HL-60 (cell line): ENCODE data around the gene DHRS1.

Source experiments
- GABPA ChIP-seq: IDR thresholded peaks from 2 replicates; pipeline ENCODE4 v1.6.1; 2012; ENCODE audit warnings: low read depth
- POLR2AphosphoS5 ChIP-seq: IDR thresholded peaks from 2 replicates; pipeline ENCODE4 v1.6.1; 2012; ENCODE audit warnings: low read depth
- SPI1 ChIP-seq: IDR thresholded peaks from 2 replicates; pipeline ENCODE4 v1.6.1; 2012; ENCODE audit warnings: low read depth, mild to moderate bottlenecking, borderline replicate concordance
- TF ChIP-seq, protein P1 (sequence below): IDR thresholded peaks from one replicate; pipeline ENCODE4 v1.5.1; 2011; ENCODE audit warnings: low read length, control low read depth, inconsistent platforms; ENCODE audit not compliant: insufficient read depth
- TF ChIP-seq, protein P2 (sequence below): IDR thresholded peaks from 2 replicates; pipeline ENCODE4 v1.6.1; 2012; ENCODE audit warnings: low read depth; ENCODE audit not compliant: insufficient replicate concordance

DNA sequence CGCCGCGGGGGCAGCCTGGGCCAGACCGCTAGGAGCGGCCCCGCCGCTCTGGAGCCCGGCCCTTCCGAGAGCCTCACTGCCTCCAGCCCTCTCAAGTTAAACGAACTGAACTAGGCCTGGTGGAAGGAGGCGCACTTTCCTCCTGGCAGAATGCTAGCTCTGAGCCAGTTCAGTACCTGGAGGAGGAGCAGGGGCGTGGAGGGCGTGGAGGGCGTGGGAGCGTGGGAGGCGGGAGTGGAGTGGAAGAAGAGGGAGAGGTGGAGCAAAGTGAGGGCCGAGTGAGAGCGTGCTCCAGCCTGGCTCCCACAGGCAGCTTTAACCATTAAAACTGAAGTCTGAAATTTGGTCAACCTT lies 17.0 kb upstream of the DHRS1 start:
- no peak for TF ChIP-seq POLR2AphosphoS5
- TF ChIP-seq, protein P1, sequence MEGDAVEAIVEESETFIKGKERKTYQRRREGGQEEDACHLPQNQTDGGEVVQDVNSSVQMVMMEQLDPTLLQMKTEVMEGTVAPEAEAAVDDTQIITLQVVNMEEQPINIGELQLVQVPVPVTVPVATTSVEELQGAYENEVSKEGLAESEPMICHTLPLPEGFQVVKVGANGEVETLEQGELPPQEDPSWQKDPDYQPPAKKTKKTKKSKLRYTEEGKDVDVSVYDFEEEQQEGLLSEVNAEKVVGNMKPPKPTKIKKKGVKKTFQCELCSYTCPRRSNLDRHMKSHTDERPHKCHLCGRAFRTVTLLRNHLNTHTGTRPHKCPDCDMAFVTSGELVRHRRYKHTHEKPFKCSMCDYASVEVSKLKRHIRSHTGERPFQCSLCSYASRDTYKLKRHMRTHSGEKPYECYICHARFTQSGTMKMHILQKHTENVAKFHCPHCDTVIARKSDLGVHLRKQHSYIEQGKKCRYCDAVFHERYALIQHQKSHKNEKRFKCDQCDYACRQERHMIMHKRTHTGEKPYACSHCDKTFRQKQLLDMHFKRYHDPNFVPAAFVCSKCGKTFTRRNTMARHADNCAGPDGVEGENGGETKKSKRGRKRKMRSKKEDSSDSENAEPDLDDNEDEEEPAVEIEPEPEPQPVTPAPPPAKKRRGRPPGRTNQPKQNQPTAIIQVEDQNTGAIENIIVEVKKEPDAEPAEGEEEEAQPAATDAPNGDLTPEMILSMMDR, result no peak
- no peak for TF ChIP-seq SPI1
- TF ChIP-seq, protein P2, sequence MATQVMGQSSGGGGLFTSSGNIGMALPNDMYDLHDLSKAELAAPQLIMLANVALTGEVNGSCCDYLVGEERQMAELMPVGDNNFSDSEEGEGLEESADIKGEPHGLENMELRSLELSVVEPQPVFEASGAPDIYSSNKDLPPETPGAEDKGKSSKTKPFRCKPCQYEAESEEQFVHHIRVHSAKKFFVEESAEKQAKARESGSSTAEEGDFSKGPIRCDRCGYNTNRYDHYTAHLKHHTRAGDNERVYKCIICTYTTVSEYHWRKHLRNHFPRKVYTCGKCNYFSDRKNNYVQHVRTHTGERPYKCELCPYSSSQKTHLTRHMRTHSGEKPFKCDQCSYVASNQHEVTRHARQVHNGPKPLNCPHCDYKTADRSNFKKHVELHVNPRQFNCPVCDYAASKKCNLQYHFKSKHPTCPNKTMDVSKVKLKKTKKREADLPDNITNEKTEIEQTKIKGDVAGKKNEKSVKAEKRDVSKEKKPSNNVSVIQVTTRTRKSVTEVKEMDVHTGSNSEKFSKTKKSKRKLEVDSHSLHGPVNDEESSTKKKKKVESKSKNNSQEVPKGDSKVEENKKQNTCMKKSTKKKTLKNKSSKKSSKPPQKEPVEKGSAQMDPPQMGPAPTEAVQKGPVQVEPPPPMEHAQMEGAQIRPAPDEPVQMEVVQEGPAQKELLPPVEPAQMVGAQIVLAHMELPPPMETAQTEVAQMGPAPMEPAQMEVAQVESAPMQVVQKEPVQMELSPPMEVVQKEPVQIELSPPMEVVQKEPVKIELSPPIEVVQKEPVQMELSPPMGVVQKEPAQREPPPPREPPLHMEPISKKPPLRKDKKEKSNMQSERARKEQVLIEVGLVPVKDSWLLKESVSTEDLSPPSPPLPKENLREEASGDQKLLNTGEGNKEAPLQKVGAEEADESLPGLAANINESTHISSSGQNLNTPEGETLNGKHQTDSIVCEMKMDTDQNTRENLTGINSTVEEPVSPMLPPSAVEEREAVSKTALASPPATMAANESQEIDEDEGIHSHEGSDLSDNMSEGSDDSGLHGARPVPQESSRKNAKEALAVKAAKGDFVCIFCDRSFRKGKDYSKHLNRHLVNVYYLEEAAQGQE, result no peak
- no peak for TF ChIP-seq GABPA
